ENCODE measurements around the gene BMP7.

DNA sequence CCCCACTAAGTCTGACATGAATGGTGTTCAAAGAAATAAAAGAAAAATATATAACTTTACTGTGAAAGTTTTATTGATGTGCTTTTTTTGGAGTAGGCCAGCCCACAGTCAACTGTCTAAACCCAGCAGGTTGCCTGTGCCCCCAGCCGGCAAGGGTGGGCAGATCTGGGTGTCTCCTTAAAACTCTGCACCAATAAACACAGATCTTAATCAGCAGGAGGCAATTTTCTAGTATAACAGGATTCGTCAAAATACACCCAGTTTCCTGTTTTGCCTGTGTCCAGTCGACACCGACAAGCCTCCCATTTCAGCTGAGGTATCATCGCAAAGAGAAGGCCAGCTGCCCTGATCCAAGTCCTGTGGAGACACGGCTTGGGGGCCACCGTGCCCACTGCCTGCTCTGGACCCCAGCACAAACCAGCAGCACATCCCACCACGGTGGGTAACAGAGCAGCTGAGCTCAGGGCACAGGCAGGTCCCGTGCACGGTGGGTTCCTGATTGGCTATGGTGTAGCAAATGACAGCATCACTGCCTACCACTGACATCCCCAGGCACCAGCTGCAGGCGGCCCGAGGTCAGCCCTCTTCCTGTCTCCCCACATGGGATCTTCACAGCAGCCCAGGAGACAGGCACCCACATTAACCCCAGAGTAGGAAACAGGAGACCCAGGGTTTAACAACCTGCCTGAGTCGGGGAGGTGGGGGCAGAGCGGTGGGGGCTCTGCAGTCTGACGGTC, 15.7 kb downstream of the BMP7 start:
- TF ChIP-seq, protein P1, sequence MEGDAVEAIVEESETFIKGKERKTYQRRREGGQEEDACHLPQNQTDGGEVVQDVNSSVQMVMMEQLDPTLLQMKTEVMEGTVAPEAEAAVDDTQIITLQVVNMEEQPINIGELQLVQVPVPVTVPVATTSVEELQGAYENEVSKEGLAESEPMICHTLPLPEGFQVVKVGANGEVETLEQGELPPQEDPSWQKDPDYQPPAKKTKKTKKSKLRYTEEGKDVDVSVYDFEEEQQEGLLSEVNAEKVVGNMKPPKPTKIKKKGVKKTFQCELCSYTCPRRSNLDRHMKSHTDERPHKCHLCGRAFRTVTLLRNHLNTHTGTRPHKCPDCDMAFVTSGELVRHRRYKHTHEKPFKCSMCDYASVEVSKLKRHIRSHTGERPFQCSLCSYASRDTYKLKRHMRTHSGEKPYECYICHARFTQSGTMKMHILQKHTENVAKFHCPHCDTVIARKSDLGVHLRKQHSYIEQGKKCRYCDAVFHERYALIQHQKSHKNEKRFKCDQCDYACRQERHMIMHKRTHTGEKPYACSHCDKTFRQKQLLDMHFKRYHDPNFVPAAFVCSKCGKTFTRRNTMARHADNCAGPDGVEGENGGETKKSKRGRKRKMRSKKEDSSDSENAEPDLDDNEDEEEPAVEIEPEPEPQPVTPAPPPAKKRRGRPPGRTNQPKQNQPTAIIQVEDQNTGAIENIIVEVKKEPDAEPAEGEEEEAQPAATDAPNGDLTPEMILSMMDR (IDR thresholded peaks at IDR 0.05): no peak
- TF ChIP-seq POLR2AphosphoS5 (IDR thresholded peaks at IDR 0.05) (no peak), EP300 (IDR thresholded peaks at IDR 0.05) (no peak)
